ENCODE results near the gene NKIRAS2. TPM values are rescaled to one million over a fixed set of nuclear protein-coding genes. Genes with fewer than 3 reads are reported as not detected.

NKIRAS2 gene
- 47.5 and 53.2 TPM in 2 replicates for total RNA-seq (2014; rRNA removed; shearing (Covaris generic))
- polyA plus RNA-seq (2015; cell fraction: cytosol; rRNA removed) = 69.0 and 70.9 TPM in 2 replicates
- polyA plus RNA-seq (2015; cell fraction: nucleus; rRNA removed) = 36.0 and 42.7 TPM in 2 replicates

DNA sequence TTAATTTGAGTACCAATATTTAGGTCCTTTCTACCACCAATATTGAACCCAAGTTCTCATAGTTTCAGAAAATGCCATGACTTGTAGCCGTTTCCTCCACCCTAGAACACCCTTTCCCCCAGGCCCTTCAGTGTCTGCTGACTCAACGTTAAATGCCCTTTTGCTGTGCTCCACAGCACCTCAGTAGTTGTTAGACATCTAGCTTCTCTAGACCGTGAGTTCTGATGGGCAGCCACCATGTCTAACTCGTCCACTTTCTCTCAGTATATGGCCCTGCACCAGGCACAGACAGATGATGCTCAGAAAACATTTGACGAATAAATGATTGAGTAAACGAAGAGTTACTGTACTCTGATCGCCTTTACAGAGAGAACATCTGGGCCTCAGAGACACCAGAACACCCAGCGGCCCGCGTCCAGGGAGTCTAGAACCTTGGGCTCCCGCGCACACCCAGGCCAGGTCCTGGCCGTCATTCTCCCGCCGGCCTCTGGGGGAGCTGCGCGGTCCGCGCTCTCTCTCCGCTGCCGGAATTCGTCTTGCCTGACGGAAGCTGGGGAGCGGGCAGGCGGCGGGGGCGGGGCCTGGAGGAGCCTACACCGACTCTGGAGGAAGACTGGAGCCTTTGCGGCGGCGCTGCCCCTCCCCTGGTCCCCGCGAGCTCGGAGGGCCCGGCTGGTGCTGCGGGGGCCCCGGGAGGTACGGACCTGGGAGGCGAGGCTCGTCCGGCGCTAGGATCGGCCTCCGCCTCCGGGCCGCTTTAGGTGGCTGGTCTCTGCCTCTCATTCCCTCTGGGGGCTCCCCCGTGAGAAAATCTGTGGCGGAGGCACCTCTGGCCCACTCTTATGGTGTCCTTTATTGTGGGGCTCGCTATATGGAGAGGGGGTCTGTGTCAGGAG, at the start of gene NKIRAS2:
Gene NKIRAS2, plus strand, starts transcription at position 582 of the 896 bp plus-strand sequence. CDS start 1,488 bp downstream, outside the sequence.
- DNase-seq (ENCODE audit: low read depth) = peak; percentile 83

DNA sequence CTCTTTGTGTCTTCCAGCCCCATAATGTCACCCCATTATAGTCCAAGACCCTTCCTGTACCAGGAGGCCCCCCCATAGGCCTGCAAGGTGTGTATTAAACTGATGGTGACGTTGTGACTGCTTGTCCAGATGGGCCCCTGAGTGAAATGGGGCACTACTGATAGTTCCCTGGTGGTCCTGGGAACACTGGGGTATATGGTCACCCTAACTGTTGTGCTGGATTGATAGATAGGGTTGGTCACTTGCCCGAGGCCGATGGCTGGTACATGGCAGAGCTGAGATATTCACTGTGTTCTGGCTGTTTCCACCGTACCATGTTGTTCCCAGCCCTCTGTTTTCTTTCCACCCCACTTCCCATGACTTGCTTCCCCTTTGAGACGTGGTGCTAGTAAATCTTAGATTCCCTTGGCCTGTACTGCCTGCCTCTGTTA, 49.0 kb upstream of the NKIRAS2 start:
- DNase-seq (ENCODE audit: low read depth) = no peak

DNA sequence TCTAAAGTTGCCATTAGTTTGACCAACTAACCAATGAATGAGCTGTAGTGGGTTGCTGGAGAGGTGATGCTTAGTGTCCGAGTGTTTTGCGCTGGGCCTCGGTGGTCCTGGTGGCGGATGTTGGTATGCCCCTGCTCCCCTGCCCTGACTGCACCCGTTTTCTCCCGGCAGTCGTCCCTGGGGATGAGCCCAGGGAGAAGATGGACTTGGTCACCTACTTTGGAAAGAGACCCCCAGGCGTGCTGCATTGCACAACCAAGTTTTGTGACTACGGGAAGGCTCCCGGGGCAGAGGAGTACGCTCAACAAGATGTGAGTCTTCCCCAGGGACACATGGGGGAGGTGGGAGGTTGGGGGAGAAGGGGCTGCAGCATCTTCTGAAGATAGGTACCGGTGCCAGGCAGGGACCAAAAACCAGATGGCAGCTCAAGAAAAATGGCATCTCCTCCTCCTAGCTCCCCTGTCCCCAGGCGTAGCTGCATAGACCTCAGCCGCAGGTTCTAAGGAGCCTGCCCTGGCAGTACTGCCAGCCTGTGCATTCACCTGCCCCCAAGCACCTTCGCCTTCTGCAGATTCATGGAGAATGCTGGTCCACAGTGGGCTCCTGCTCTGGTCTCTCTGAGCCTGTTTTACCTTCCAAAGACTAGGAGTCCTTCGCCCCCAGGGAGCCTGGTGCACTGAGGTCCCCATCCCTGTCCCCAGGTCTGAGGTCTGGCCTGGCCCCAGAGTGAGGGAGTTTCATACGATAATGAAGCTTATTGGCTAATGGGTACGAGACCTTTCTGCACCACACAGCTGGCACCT, 48.0 kb upstream of the NKIRAS2 start:
- no peak for DNase-seq (ENCODE audit: low read depth)

DNA sequence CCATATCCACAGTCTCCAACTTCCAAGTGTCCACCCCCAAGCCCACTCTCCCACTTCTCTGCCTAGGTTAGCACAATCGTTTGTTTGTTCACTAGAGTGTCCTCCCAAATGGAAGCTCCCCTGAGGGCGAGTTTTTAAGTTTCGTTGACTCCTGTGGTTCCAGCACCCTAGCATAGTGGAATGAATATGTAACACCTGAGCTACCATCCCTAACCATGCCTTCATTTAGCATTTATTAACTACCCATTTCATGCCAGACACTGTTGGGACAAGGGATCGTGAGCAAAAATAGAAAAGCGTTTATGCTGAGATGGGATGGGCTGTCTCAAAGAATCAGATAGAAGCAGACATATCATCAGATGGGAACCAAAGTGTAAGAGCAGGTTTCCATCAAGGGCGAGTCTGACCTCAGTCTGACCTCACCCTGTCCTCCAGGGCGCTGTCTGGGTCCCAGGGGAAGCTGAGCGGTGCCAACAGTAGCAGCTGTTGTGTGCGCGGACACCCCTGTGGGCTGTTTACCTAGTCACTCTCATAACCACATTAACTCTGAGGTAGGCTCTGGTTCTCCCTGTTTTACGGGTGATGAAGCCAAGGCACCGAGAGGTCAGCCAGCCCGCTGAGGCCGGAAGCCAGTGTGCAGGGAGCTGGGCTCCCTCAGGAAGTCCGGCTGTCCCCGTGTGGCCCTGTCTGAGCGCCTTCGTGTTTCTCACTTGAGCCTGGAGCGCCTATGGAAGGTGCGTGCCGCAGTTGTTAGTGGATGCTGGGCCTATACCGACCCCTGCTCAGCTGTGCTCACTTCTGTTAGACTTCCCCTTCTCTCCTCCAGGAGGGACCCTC, 47.1 kb upstream of the NKIRAS2 start:
- DNase-seq (ENCODE audit: low read depth) = no peak

DNA sequence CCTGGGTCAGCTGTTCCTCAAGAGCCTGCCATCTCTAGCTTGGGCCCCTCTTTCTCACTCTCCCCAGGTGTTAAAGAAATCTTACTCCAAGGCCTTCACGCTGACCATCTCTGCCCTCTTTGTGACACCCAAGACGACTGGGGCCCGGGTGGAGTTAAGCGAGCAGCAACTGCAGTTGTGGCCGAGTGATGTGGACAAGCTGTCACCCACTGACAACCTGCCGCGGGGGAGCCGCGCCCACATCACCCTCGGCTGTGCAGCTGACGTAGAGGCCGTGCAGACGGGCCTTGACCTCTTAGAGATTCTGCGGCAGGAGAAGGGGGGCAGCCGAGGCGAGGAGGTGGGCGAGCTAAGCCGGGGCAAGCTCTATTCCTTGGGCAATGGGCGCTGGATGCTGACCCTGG, 46.5 kb upstream of the NKIRAS2 start:
- no peak for DNase-seq (ENCODE audit: low read depth)

DNA sequence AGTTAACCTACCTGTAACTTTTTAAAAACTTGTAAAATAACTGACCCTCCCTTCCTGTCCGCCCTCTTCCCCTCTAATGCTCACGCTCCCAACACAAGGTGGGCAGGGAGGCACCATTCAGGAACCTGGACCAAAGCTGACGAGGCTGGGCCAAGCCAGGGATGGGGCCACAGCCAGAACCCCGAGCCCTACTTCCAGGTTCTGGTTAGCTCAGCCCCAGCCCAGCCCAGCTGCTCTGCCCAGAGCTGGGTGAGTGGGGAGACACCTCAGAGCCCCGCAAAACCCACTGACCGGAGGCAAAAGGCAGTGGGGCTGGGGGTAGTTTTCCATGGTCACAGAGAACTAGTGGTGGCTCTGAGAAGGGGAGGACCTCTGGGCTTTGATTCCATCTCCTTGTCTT, 45.9 kb upstream of the NKIRAS2 start:
- no peak for DNase-seq (ENCODE audit: low read depth)

DNA sequence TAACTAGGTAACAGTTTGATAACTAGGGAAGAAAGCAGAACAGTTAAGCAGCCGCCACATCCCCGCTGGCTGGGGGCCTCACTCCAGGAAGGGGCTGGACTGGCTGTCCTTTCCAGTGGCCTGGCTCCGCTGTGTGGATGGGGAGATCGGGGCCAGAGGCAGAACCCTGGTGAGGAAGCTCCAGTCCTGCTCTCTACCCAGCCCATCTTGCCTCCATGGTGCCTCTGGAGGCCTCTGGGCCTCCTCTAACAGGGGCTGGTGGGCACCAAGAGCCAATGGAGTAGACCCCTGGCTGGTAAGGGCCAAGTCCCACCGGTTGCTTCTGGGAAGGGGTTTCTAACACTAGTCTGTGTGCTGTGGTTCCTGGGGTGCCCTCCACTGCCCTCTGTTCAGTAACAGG, 45.2 kb upstream of the NKIRAS2 start:
- DNase-seq (ENCODE audit: low read depth) = no peak

DNA sequence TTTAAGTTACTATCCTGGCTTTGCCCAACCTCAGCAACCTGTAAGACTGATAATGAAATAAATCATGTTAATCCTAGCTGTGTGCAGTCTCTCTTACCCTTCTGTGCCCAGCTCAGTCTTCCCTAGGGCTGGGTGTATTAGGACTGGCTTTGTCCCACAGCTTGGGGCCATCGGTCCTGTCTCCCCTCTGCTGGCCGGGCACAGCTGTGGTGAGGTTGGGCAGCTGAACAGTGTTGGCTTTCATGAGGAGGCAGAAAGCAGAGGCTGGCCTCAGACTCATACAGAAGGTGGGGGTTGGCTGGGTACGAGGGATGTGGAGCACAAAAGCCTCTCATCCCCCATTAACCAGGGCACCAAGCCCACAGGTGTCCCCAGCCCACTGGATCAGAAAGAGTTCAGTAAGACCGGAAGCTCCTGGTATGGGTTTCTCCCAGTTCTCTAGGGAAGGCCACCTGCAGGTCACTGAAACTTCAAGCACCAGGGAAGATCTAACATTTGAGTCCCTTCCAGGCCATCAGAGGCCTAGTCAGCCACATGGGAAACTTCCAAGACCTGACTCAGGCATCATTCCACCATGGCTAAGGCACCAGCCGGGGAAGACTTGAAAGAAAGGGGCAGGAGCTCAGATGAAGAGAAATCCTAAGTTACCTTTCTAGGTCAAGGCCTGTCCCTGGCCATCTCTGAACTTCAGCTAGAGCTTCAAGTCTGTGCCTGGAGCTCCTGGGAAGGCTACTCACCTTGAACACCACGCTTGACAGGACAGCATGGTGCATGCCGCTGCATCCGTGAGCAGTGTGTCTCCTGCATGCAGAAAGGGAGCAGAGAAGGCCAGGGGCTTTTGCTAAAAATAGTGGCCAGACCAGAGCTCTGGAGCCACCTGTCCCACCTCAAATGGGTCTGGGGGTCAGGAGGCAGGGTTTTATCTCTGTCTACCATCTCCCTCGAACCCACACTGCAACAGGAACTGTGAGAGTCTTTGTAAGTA, 44.5 kb upstream of the NKIRAS2 start:
- DNase-seq (ENCODE audit: low read depth) = no peak

DNA sequence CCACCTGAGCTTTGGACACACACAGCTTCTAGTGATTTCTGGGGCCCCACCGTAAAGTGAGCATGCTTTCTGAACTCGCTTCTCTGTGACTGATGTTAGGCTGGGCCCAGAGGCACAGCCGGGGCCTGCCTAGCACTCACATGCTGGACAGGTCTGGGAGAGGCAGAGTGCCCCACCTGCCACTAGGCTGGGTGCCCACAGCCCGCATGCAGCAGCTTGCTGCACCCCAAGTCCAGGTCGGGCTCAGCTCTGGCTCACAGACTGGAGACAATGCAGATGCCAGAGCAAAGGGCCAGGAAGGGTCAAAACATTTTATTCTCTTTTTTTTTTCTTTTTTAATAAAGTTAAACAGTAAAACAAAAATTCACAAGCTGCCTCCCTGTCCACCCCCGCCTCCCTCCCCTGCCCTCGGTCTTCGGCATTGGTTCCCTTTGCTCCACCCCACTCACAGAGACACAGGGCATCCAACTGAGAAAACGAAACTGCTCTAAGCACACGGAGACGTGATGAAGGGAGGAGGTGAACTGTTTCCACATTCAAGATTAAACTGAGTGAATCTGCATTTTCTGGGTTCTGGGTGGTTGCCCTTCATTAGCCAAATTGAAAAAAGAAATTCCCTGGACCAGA, 43.6 kb upstream of the NKIRAS2 start:
- no peak for DNase-seq (ENCODE audit: low read depth)

DNA sequence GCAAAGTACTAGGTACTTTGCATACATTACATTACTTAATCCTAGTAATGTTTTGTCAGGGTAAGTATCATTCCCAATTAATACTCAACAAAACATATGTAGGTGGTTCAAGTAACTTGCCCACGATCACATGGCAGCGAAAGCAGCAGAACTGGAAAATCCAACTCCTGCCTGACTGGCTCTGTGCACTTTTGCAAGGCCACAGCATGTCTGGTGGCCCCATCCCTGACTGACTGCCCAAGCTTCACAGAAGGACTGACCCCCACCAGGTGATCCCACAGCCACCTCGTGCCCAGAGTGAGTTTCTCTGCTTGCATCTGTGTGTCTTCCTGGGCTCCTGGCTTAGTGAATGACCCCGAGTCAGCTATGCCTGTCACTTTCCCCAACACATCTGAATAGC, 41.9 kb upstream of the NKIRAS2 start:
- no peak for DNase-seq (ENCODE audit: low read depth)

DNA sequence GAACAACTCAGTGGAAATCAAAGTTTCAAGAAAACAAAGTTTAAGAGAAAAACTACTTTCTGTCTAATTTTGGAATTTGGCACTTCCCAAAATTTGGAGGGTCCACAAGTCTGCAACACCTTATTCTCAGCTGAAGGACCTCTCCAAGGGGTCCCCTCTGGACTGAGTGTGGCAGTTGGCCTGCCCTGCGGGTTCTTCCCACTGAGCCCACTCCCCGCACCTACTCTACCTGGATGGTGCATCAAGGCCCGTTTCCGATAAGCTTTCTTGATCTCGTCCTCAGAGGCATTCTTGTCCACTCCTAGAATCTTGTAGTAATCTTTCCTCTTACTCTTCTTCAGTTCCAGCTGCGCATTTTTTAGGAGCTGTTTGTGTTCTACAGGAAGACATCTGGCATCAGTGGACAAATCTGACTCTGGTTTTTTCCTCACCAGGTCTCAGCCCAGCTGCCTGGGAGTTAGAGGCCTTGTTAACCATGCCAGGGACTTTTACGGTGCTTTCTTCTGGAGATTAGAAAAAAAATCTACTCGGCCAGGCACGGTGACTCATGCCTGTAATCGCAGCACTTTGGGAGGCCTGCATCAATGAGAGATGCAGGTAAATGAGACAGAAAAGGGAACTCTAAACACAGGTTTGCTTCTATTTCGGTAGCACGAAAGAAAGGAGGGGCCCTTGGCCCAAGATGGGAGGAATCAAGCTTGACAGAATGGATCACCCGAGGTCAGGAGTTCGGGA, 37.7 kb upstream of the NKIRAS2 start:
- no peak for DNase-seq (ENCODE audit: low read depth)

DNA sequence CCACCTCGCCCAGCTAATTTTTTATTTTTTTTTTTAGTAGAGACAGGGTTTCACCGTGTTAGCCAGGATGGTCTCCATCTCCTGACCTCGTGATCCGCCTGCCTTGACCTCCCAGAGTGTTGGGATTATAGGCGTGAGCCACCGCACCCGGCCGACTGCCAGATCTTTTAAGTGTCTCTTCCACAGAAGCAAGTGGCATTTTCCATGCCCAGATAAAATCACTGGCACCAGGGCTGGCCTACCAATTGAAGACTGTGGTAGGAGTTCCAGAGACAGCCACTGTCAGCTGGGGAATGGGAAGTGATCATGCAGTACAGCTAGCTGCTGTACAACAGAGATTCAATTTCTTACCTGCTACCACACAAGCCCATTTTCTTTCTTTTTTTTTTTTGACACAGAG, 35.4 kb upstream of the NKIRAS2 start:
- DNase-seq (ENCODE audit: low read depth) = no peak

DNA sequence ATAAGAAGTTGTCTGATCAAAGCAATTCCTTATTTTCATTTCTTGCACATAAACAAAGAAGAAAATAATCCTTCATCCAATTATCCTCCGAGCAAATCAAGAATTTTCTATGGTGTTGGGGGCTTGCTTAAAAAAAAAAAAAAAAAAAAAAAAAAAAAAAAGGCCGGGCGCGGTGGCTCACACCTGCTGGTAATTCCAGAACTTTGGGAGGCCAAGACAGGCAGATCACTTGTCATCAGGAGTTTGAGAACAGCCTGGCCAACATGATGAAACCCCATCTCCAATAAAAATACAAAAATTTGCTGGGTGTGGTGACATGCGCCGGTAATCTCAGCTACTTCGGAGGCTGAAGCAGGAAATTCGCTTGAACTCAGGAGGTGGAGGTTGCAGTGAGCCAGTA, 34.0 kb upstream of the NKIRAS2 start:
- no peak for DNase-seq (ENCODE audit: low read depth)

DNA sequence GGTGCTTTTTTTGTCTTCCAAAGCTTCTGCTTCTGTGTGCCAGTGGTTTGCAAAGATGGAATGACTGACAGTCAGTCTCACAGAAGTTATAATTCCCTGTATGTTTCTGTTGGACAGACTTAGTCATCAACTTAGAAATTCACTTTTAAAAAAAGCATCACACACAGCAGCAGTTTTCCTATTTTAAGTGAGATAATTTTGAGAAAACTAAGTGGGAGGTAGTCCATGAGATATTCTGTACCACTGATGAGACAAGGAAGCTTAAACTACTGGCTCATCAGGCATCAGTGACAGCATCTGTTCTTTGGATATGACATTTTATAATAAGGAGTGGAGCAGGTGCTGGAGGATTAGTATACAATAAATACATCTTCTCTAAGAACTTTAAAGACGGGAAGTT, 33.3 kb upstream of the NKIRAS2 start:
- no peak for DNase-seq (ENCODE audit: low read depth)

DNA sequence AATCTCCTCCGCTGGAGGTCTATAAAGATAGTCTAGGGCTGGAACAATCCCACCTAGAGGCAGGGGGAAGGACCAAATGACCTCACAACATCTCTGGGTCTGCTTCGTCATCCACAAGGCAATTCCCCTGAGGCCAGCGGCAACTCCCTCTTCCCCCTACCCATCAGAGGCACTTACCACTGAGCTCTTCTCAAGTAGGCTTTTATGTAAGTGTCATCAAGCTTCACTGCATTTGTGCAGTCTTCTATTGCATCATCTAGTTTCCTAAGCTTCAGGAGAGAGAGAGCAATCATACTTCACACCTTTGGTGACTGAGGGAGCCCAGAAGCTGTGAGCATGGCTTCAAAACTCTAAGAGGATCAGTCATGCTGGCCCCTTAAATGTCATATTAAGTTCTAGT, 32.2 kb upstream of the NKIRAS2 start:
- no peak for DNase-seq (ENCODE audit: low read depth)

DNA sequence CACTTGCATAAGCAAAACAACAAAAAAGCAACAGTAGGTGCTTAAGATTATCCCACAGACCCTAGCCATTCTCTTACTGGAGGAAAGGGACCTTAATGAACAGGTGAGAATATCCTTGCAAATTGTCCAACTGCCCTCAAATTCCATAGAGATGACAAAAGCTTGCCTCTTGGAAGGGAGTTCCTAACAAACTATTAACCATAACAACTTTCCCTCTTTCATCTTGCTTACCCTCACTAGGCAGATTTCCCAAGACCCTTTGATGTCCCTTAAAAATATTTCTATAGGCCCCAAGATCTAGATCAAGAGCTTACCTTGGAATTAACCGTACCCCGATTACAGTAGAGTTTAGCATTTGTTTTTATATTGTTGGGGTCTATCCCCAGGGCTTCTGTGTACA, 31.5 kb upstream of the NKIRAS2 start:
- no peak for DNase-seq (ENCODE audit: low read depth)

DNA sequence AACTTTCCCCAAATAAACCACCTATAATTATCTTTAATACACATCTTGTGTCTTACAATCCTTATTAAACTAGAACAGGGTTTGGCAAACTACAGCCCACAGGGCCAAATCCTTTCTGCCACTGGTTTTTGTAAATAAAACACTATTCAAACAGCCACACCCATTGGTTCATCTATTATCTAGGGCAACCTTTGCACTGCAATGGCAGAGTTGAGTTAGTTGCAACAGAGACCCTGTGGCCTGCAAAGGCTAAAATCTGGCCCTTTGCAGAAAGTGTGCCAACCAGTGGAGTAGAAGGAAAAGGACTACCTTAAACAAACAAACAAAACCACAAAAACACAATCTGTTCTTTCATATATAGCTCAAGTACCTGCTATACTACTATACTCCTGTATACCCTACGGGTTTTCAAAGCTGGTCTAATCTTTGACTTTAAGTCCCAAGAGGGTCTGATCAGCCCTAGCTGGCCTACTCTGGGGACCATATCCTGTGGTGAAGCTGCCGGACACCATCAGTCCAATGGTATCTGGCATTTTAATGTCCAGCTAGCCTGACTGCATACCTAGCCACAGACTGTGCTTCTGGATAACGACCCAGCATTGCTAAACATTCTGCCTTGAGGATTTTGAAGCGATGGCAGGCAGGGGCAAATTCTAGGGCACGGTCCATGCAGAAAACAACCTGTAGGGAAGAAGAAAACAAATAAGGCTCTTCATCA, 30.0 kb upstream of the NKIRAS2 start:
- no peak for DNase-seq (ENCODE audit: low read depth)

DNA sequence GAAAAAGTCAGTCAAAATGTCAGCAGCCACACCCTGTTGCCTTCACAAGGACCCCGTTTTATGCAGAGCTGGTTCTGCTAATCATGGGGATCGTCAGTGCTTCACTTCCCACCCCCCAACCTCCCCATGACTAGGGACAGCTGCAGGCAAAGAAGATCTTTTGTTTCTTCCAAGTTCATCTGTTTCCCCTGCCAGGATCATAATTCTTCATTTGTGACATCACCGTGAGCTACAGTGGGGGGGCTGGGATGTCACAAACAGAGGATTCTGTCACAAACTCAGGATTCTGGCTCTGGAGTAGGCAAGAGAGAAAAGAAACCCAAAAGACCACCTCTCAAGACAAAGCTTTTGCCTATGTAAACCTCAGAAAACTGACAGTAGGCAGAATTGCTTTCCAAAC, 27.3 kb upstream of the NKIRAS2 start:
- DNase-seq (ENCODE audit: low read depth) = no peak
